HG03135 (cell line): ENCODE data around the gene IL1RAP.

Experiments used
- ATAC-seq: cut with Tn5 transposase; IDR thresholded peaks from one replicate; pipeline ENCODE4 v1.9.1; 2021; ENCODE audit warnings: mild to moderate bottlenecking, moderate library complexity; ENCODE audit not compliant: unreplicated experiment

The IL1RAP gene

GRCh38 chr3:190607021-190607420 lies 93.1 kb downstream of the IL1RAP start:
- no peak for ATAC-seq

GRCh38 chr3:190608850-190609589 lies 95.1 kb downstream of the IL1RAP start:
- ATAC-seq: no peak

GRCh38 chr3:190614226-190615059 lies 100.6 kb downstream of the IL1RAP start:
- no peak for ATAC-seq

GRCh38 chr3:190615060-190615384 lies 101.1 kb downstream of the IL1RAP start:
- no peak for ATAC-seq

- no peak for ATAC-seq
These were observed 101.7 kb downstream of the IL1RAP start for GRCh38 chr3:190615607-190616006.

GRCh38 chr3:190616637-190617036 lies 102.8 kb downstream of the IL1RAP start:
- ATAC-seq: no peak

GRCh38 chr3:190617185-190617584 lies 103.3 kb downstream of the IL1RAP start:
- peak; percentile 91 for ATAC-seq

GRCh38 chr3:190618330-190619030 lies 104.6 kb downstream of the IL1RAP start:
- ATAC-seq: no peak

- ATAC-seq: no peak
These were observed 105.5 kb downstream of the IL1RAP start for GRCh38 chr3:190619353-190619752.

GRCh38 chr3:190619761-190620160 lies 105.9 kb downstream of the IL1RAP start:
- no peak for ATAC-seq

- ATAC-seq: no peak
These were observed 107.2 kb downstream of the IL1RAP start for GRCh38 chr3:190620886-190621608.

- ATAC-seq: no peak
These were observed 108.0 kb downstream of the IL1RAP start for GRCh38 chr3:190621927-190622326.

- ATAC-seq: no peak
These were observed 110.4 kb downstream of the IL1RAP start for GRCh38 chr3:190624282-190624681.

GRCh38 chr3:190626951-190627620 lies 113.2 kb downstream of the IL1RAP start:
- ATAC-seq: no peak

GRCh38 chr3:190629088-190629487 lies 115.2 kb downstream of the IL1RAP start:
- no peak for ATAC-seq

- ATAC-seq: no peak
These were observed 117.4 kb downstream of the IL1RAP start for GRCh38 chr3:190631295-190631694.

- ATAC-seq: no peak
These were observed 127.7 kb downstream of the IL1RAP start for GRCh38 chr3:190641564-190641963.

- no peak for ATAC-seq
These were observed 128.1 kb downstream of the IL1RAP start for GRCh38 chr3:190642016-190642415.

- ATAC-seq: no peak
These were observed 130.2 kb downstream of the IL1RAP start for GRCh38 chr3:190644035-190644434.

GRCh38 chr3:190644766-190645165 lies 130.9 kb downstream of the IL1RAP start:
- no peak for ATAC-seq
